HEK293 (cell line): ENCODE measurements around the gene MAGI1.

Experiments
- MEIS1 ChIP-seq: sonication (generic); formaldehyde crosslinking; IDR thresholded peaks from 2 replicates; pipeline ENCODE4 v1.8.1; 2022; ENCODE audit warnings: missing genetic modification reagents, mild to moderate bottlenecking, borderline replicate concordance
- ZNF10 ChIP-seq: fragments of 450-650 bp; formaldehyde crosslinking; IDR thresholded peaks from 2 replicates; pipeline ENCODE4 v1.5.1; 2017; ENCODE audit warnings: missing biosample characterization, missing genetic modification characterization
- ZNF140 ChIP-seq: fragments of 450-650 bp; formaldehyde crosslinking; IDR thresholded peaks from 2 replicates; pipeline ENCODE4 v1.5.1; 2016; ENCODE audit warnings: missing biosample characterization, missing genetic modification characterization
- ZNF274 ChIP-seq, 2 experiments: fragments of 200-500 bp in 1 of 2; fragments of 450-650 bp in 1 of 2; sonication (Bioruptor generic) in 1 of 2; formaldehyde crosslinking in 1 of 2; IDR thresholded peaks; 2 replicates each; pipeline versions ENCODE4 v1.5.1 to v1.6.1; 2014 to 2016; ENCODE audit warnings: borderline replicate concordance in 1 of 2, inconsistent platforms in 1 of 2, low read length in 1 of 2, missing biosample characterization in 1 of 2, missing genetic modification characterization in 1 of 2
- ZNF280D ChIP-seq: fragments of 450-650 bp; formaldehyde crosslinking; IDR thresholded peaks from 2 replicates; pipeline ENCODE4 v1.5.1; 2016; ENCODE audit warnings: missing biosample characterization, missing genetic modification characterization
- ZNF549 ChIP-seq: fragments of 450-650 bp; IDR thresholded peaks from 2 replicates; pipeline ENCODE4 v1.5.1; 2018; ENCODE audit warnings: missing biosample characterization, missing genetic modification characterization, mild to moderate bottlenecking, inconsistent platforms, moderate library complexity
- ZSCAN5A ChIP-seq: fragments of 450-650 bp; formaldehyde crosslinking; IDR thresholded peaks from 2 replicates; pipeline ENCODE4 v1.5.1; 2016; ENCODE audit warnings: missing biosample characterization, missing genetic modification characterization
- TF ChIP-seq, protein P1 (sequence below): fragments of 450-650 bp; formaldehyde crosslinking; IDR thresholded peaks from 2 replicates; pipeline ENCODE4 v1.5.1; 2016; ENCODE audit warnings: missing biosample characterization, missing genetic modification characterization
- TF ChIP-seq, protein P2 (sequence below): fragments of 450-650 bp; formaldehyde crosslinking; IDR thresholded peaks from 2 replicates; pipeline ENCODE4 v1.5.1; 2017; ENCODE audit warnings: missing biosample characterization, missing genetic modification characterization

DNA sequence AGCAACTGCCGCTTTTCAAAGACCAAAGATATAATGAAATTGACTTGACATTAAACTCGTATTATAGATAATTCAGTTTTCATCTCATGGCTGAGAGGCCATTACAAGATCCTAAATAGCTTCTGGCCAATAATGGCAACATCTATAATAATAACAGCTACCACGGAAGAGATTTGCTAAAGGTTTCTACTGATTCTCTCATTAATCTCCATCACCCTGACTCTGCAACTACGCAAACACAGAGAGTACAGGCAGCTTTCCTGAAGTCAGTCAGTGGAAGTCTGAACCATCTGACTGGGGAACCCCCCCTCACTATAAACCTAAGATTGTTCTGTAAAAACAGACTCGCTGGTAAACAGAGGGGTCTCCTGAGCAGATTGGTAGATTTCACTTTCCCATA lies 257.1 kb downstream of the MAGI1 start:
- TF ChIP-seq, protein P1, sequence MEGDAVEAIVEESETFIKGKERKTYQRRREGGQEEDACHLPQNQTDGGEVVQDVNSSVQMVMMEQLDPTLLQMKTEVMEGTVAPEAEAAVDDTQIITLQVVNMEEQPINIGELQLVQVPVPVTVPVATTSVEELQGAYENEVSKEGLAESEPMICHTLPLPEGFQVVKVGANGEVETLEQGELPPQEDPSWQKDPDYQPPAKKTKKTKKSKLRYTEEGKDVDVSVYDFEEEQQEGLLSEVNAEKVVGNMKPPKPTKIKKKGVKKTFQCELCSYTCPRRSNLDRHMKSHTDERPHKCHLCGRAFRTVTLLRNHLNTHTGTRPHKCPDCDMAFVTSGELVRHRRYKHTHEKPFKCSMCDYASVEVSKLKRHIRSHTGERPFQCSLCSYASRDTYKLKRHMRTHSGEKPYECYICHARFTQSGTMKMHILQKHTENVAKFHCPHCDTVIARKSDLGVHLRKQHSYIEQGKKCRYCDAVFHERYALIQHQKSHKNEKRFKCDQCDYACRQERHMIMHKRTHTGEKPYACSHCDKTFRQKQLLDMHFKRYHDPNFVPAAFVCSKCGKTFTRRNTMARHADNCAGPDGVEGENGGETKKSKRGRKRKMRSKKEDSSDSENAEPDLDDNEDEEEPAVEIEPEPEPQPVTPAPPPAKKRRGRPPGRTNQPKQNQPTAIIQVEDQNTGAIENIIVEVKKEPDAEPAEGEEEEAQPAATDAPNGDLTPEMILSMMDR (tag by site-specific recombination): no peak
- TF ChIP-seq ZNF280D (tag by site-specific recombination) (no peak), ZNF10 (tag by site-specific recombination) (no peak), ZSCAN5A (tag by site-specific recombination) (no peak), ZNF549 (tag by site-specific recombination) (no peak), ZNF140 (tag by site-specific recombination) (no peak), MEIS1 (CRISPR knock-in tag) (no peak), ZNF274 (IDR thresholded peaks at IDR 0.05; ENCODE audit: low read length) (no peak), ZNF274 (tag by site-specific recombination; IDR thresholded peaks at IDR 0.05; ENCODE audit: borderline replicate concordance) (no peak)
- TF ChIP-seq, protein P2, sequence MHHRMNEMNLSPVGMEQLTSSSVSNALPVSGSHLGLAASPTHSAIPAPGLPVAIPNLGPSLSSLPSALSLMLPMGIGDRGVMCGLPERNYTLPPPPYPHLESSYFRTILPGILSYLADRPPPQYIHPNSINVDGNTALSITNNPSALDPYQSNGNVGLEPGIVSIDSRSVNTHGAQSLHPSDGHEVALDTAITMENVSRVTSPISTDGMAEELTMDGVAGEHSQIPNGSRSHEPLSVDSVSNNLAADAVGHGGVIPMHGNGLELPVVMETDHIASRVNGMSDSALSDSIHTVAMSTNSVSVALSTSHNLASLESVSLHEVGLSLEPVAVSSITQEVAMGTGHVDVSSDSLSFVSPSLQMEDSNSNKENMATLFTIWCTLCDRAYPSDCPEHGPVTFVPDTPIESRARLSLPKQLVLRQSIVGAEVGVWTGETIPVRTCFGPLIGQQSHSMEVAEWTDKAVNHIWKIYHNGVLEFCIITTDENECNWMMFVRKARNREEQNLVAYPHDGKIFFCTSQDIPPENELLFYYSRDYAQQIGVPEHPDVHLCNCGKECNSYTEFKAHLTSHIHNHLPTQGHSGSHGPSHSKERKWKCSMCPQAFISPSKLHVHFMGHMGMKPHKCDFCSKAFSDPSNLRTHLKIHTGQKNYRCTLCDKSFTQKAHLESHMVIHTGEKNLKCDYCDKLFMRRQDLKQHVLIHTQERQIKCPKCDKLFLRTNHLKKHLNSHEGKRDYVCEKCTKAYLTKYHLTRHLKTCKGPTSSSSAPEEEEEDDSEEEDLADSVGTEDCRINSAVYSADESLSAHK (tag by site-specific recombination): no peak
